Measurements from ENCODE around the gene ANKRD53. TPM values are rescaled to one million over a fixed set of nuclear protein-coding genes. Genes with fewer than 3 reads are reported as not detected.

Gene ANKRD53
- total RNA-seq, 4 donors from 2014 or later: 0.27 to 2.8 (median 0.97) TPM

DNA sequence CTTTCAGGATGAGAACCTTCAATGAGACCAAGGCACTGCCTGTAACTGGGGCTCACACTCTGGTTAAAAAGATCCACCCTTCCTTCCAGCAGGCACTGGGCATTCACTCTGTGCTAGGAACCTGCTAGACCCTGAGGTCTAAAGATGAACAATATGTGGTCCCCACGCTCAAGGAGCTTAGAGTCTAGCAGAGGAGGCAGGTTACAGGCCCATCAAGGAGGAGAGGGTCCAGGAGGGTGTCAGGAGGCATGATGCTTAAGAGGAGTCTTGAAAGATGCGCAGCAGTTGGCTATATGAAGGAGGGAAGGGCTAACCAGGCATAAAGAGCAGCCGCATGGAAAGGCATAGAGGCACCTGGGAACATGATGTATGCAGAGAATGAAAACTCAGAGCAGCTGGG lies 4.5 kb downstream of the ANKRD53 start:
- Histone ChIP-seq H3K4me3 (no peak overlapping the region), H3K27ac (no peak overlapping the region), H3K36me3 (peaks cover 0 to 48% of the 10 kb centered on the region in 2 donors), H3K9me3 (no peaks in the 10 kb centered on the region), H3K4me1 (peaks cover 0 to 29% (median 0%) of the 10 kb centered on the region in 3 donors), H3K27me3 (no peaks in the 10 kb centered on the region)
- ATAC-seq: no peak
- 90 to 94% methylated on average over 2 of the region's 3 CpGs for WGBS, 2 donors (ENCODE audit: low coverage in 1 of 2)
- TF ChIP-seq, protein P1, sequence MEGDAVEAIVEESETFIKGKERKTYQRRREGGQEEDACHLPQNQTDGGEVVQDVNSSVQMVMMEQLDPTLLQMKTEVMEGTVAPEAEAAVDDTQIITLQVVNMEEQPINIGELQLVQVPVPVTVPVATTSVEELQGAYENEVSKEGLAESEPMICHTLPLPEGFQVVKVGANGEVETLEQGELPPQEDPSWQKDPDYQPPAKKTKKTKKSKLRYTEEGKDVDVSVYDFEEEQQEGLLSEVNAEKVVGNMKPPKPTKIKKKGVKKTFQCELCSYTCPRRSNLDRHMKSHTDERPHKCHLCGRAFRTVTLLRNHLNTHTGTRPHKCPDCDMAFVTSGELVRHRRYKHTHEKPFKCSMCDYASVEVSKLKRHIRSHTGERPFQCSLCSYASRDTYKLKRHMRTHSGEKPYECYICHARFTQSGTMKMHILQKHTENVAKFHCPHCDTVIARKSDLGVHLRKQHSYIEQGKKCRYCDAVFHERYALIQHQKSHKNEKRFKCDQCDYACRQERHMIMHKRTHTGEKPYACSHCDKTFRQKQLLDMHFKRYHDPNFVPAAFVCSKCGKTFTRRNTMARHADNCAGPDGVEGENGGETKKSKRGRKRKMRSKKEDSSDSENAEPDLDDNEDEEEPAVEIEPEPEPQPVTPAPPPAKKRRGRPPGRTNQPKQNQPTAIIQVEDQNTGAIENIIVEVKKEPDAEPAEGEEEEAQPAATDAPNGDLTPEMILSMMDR (IDR thresholded peaks at IDR 0.05): no peak
- TF ChIP-seq EP300 (IDR thresholded peaks at IDR 0.05) (no peak), POLR2A (IDR thresholded peaks at IDR 0.05) (no peak), POLR2AphosphoS5 (IDR thresholded peaks at IDR 0.05) (no peak)

DNA sequence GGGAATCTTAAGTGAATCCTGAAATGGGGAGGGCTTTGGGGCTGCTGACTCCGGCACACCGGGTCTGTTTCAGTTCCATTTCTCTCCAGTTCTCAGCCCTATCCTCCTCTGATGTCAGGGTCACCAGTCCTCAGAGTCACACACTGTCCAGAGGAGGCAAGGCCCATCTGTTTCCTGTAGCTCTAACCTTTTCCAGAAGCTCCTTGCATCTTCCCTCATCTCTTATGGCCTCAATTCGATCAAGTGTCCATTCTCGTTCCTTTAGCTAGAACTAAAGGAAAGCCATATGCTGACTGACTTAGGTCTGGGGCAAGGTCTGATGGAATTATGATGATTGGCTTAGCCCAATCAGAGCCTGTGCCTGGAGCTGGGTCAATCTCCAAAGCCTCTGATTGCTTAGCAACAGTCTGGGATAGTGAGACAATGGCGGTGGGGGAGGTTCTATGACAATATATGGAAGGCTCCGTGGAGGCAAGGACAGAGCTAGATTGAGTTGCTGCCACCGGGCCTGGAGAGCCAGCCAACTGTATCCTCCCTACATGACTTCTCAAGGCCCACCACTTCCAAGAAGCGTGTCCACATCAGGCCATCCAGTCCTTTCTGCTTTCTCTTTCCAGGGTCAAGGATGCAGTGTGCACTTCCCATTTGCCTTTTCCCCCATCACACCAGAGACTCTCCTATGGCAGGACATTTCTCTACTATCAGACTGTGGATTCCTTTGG lies 5.2 kb downstream of the ANKRD53 start:
- Histone ChIP-seq H3K4me1 (peaks cover 0 to 27% (median 0%) of the 10 kb centered on the region in 3 donors), H3K9me3 (no peaks in the 10 kb centered on the region), H3K27ac (no peak overlapping the region), H3K4me3 (no peak overlapping the region), H3K27me3 (no peaks in the 10 kb centered on the region), H3K36me3 (peaks cover 0 to 55% of the 10 kb centered on the region in 2 donors)
- TF ChIP-seq, protein P1 (IDR thresholded peaks at IDR 0.05): no peak
- TF ChIP-seq POLR2A (IDR thresholded peaks at IDR 0.05) (no peak), POLR2AphosphoS5 (IDR thresholded peaks at IDR 0.05) (no peak), EP300 (IDR thresholded peaks at IDR 0.05) (no peak)
- no peak for ATAC-seq
- WGBS, 2 donors (ENCODE audit: low coverage in 1 of 2): 89 to 91% methylated on average over 7 to 8 of the region's 8 CpGs

DNA sequence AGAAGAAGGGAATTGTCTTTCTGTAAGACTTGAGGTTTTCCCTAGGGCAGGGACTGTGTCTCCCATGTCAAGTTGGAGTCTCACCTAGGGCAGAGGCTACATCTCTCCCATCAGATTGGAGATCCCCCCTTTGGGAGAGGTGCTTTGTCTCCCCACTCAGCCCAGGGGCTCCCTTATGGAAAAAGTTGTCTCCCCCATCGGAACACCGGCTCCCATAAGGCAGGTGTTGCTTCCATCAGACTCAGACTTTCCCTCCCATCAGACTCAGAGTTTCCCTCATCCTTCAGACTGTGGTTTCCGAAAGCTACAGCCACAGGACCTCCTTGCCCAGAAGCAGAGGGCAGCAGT lies 5.8 kb downstream of the ANKRD53 start:
- no peaks in the 10 kb centered on the region for H3K27me3 ChIP-seq
- H3K9me3 ChIP-seq: no peaks in the 10 kb centered on the region
- no peak overlapping the region for H3K4me3 ChIP-seq
- H3K36me3 ChIP-seq: peaks cover 0 to 60% of the 10 kb centered on the region in 2 donors
- WGBS, 2 donors (ENCODE audit: low coverage in 1 of 2): 100% methylated on average over 1 of the region's 3 CpGs; no CpG with 5 or more reads in 1 of the 2 donors
- ATAC-seq: no peak
- H3K27ac ChIP-seq: no peak overlapping the region
- H3K4me1 ChIP-seq: peaks cover 0 to 25% (median 0%) of the 10 kb centered on the region in 3 donors
- TF ChIP-seq POLR2AphosphoS5 (IDR thresholded peaks at IDR 0.05) (no peak), EP300 (IDR thresholded peaks at IDR 0.05) (no peak), POLR2A (IDR thresholded peaks at IDR 0.05) (no peak)
- TF ChIP-seq, protein P1 (IDR thresholded peaks at IDR 0.05): no peak

DNA sequence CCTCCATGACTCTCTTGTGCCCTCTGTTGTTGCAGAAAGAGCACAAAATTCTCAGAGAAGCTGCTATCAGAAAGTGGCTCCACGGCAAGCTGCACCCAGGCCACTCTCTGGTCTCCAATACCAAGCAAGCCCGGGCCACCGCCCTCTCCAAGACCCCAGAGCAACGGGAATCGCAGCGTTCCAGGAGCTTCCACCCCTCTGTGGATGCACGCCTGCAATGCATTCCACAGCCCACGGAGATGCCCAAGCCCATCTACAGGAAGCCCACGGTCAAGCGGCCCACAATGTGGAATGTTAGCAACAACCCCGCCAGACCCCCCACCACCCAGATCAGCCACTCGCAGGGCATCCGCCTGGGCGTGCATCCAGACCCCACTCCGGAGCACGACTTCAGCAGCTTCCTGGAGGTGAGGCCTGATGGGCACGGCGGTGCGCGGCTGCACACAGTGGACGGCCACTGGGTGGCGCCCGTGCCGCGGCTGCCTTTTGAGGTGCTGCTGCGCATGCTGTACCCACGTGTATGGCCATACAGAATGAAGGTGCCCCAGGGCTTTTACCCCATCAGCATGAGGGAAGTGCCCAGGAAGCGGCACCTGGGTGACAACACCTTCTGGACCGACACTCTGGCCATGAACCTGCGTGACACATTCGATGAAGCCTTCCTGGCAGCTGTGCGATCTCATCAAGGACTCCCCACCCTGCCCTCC lies 6.3 kb downstream of the ANKRD53 start:
- Histone ChIP-seq H3K27ac (no peak overlapping the region), H3K4me3 (no peak overlapping the region), H3K27me3 (no peaks in the 10 kb centered on the region), H3K4me1 (peaks cover 0 to 22% (median 0%) of the 10 kb centered on the region in 3 donors), H3K9me3 (no peaks in the 10 kb centered on the region), H3K36me3 (peaks cover 0 to 65% of the 10 kb centered on the region in 2 donors)
- TF ChIP-seq, protein P1 (IDR thresholded peaks at IDR 0.05): peak; percentile 56 to 86 (median 64)
- no peak for TF ChIP-seq POLR2A (IDR thresholded peaks at IDR 0.05)
- WGBS, 2 donors (ENCODE audit: low coverage in 1 of 2): no CpG with 5 or more reads among the region's 32 CpGs
- peak; percentile 48 for ATAC-seq

All from gastroesophageal sphincter (tissue), 4 donors.